SJCRH30 (cell line): ENCODE results near the gene GKN2. TPM values are rescaled to one million over a fixed set of nuclear protein-coding genes. Genes with fewer than 3 reads are reported as not detected.
"Not testable (repeated sequence)": the region's sequence is repeated elsewhere in the genome, so short reads cannot be mapped to it uniquely, and the experiment has no call there.

ENCODE experiments used
- DNase-seq, 2 experiments: peaks; one replicate each; pipeline ENCODE4 v3.0.0-alpha.2; 2015 to 2020
- H3K27ac ChIP-seq: fragments of 250-450 bp; sonication (Bioruptor Pico); 2 replicates; pipeline ENCODE4 v1.5.1; 2020; ENCODE audit warnings: mild to moderate bottlenecking, moderate library complexity
- H3K27me3 ChIP-seq: fragments of 250-450 bp; sonication (Bioruptor Pico); 2 replicates; pipeline ENCODE4 v1.5.1; 2020; ENCODE audit warnings: mild to moderate bottlenecking, moderate library complexity
- H3K36me3 ChIP-seq: fragments of 250-450 bp; sonication (Bioruptor Pico); 2 replicates; pipeline ENCODE4 v1.5.1; 2020; ENCODE audit warnings: mild to moderate bottlenecking, moderate library complexity
- H3K4me1 ChIP-seq: fragments of 250-450 bp; sonication (Bioruptor Pico); 2 replicates; pipeline ENCODE4 v1.5.1; 2020; ENCODE audit warnings: mild to moderate bottlenecking, moderate library complexity
- H3K4me3 ChIP-seq: fragments of 250-450 bp; sonication (Bioruptor Pico); 2 replicates; pipeline ENCODE4 v1.5.1; 2020; ENCODE audit warnings: mild to moderate bottlenecking, moderate library complexity
- H3K9me3 ChIP-seq: fragments of 250-450 bp; sonication (Bioruptor Pico); replicated peaks from 2 replicates; pipeline ENCODE4 v1.5.1; 2020; ENCODE audit warnings: mild to moderate bottlenecking, moderate library complexity
- total RNA-seq: library from RNA; depleted of rRNA; stranded (reverse); fragments of >200 nt; shearing (Covaris generic); gene quantifications from 2 replicates; pipeline ENCODE4 v1.2.3, GENCODE V29; 2014

The GKN2 gene
- total RNA-seq, 1 experiment from 2014 or later: not detected

DNA sequence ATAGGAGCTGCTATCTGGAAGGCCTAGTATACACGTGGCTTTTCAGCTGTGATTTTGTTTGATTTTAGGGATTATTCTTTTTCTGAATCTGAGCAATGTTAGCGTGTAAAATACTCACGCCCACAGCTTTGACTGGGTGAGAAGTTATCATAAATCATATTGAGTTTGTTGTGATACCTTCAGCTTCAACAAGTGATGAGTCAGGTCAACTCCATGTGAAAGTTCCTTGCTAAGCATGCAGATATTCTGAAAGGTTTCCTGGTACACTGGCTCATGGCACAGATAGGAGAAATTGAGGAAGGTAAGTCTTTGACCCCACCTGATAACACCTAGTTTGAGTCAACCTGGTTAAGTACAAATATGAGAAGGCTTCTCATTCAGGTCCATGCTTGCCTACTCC lies 21.6 kb upstream of the GKN2 start, which contains the start of gene GKN1:
Gene GKN1, plus strand, starts transcription at position 386 of the 400 bp plus-strand sequence. CDS start 42 bp downstream, outside the sequence.
- peaks cover 32% of the 10 kb centered on the region for H3K4me1 ChIP-seq
- no peak within 1 kb of the TSS for H3K27ac ChIP-seq
- no peaks in the 10 kb centered on the region for H3K27me3 ChIP-seq
- H3K9me3 ChIP-seq: 0 out of 2 replicates have a peak, but pooled peaks cover 2% of the 10 kb centered on the region
- no peak within 1 kb of the TSS for H3K4me3 ChIP-seq
- DNase-seq: no peak
- no peaks in the 10 kb centered on the region for H3K36me3 ChIP-seq

DNA sequence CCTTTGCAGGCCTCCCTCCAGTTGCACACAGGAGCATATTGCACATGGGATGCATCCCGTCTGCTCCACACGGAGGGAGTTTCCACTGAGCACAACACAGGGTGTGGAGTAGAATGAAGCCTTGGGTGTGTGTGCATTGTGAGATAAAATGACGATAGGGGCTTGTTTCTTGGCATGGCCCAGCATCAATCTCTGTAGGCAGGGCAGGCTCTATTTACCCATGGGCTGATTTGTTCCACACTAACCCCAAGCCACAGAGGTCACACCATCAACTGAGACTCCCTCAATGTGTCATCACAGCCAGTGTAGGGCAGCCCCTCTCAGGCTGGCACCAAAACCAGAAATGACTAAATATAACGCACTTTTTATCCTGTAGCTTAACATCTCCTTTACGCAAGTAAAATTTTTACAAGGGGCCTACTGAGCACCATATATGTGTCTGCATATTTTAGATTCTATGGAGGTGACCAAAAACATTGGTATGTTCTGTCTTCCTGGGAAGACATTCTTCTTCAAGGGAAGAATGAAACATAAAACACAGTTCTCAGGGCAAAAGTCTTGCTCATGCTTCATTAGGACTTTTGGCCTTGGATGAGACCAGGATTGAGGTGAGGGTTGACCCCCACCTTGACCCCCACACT lies 19.0 kb upstream of the GKN2 start:
- no peaks in the 10 kb centered on the region for H3K36me3 ChIP-seq
- H3K9me3 ChIP-seq: no peaks in the 10 kb centered on the region
- H3K27ac ChIP-seq: peak overlapping the region; percentile 83
- peaks cover 36% of the 10 kb centered on the region for H3K4me1 ChIP-seq
- no peak overlapping the region for H3K4me3 ChIP-seq
- DNase-seq: peak; percentile 78 to 85
- H3K27me3 ChIP-seq: no peaks in the 10 kb centered on the region

DNA sequence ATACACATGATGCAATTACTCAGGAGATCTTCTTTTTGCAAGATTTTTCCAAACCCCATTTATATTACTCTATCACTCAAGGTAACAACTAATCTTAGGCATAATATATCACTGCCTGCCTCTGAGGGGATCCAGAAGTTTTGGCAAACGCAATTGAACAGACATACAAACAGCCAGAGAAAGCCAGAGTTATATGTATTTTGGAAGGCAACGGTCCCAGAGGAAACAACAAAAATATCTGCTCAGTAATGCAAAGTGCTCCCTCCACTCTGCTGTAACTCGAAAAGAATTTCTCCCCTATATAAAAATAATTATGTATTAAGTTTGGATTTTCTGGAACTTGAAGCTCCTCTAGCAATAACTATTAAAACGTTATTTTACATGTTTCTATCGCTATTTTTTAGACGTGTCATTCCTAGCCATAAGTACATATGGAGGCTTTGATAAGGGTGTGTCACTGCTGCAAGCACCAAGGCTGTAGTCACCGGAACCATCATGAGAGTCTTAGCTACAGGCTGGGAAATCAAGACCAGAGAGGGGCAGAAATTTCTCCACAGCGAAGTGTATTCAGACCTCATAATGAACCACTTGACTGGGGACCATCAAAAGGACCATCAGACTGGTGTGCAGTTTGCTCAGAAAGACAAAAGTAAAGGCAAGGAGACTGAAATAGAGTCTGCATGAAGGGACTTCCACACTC lies 18.0 kb upstream of the GKN2 start:
- H3K9me3 ChIP-seq: no peaks in the 10 kb centered on the region
- no peaks in the 10 kb centered on the region for H3K36me3 ChIP-seq
- H3K27ac ChIP-seq: peak overlapping the region; percentile 83
- DNase-seq: no peak
- H3K27me3 ChIP-seq: no peaks in the 10 kb centered on the region
- H3K4me3 ChIP-seq: no peak overlapping the region
- H3K4me1 ChIP-seq: peaks cover 36% of the 10 kb centered on the region

DNA sequence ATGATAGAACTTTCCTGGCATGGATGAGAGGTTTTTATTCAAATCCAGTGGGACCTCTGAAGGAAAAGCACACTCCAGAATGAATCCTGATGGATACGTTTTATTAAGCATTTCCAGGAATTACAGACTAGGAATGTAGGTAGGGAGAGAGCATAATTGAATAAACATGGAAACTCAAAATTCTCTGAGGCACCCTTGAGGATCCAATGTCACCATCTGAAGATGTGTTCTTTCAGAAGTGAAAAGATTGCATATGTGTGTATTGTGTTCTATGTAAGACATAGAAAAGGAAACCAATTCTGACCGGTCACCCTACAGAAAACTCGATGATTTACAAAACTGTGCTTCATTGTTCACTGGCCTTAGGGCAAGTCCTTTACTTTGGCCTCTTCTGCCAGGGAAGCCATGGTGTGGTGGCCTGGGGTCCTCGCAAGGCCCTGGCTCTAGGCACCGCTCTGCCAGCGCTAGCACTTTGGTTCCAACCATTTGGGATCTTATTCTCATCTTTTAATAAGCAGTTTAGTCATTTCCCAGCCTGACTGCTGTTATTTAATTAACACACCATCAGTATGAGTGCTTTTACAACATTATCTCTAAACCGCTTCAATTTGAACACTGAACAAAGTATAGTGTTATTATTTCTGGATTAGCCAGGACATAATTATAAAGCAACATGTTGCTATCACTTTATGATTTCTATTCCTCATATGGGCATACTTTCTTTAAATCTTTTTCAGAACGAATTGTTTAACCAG lies 17.2 kb upstream of the GKN2 start:
- no peaks in the 10 kb centered on the region for H3K27me3 ChIP-seq
- H3K36me3 ChIP-seq: no peaks in the 10 kb centered on the region
- H3K4me1 ChIP-seq: peaks cover 32% of the 10 kb centered on the region
- H3K9me3 ChIP-seq: no peaks in the 10 kb centered on the region
- no peak for DNase-seq
- no peak overlapping the region for H3K4me3 ChIP-seq
- no peak overlapping the region; the same call in 1 of the 2 replicates for H3K27ac ChIP-seq

DNA sequence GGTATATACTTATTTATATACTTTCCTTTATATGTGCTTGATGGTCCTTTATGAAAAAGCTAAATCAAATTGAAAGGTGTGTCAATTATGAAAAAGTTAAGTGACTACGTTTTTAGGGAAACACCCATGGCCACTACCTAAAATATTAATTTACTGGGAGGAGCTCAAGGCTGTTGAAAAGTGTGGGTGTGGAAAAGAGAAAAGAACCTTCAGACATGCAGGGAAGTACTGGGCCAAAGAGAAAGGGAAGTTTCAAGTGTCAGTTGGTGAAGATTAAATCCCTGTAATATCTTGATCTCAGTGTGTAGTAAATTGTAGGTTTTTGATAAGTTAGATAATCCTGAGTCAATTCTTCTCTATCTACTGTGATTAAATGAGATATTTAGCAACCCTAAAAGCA lies 15.5 kb upstream of the GKN2 start:
- H3K36me3 ChIP-seq: no peaks in the 10 kb centered on the region
- DNase-seq: no peak
- H3K27ac ChIP-seq: no peak overlapping the region
- H3K27me3 ChIP-seq: no peaks in the 10 kb centered on the region
- no peaks in the 10 kb centered on the region for H3K9me3 ChIP-seq
- peaks cover 32% of the 10 kb centered on the region for H3K4me1 ChIP-seq
- H3K4me3 ChIP-seq: no peak overlapping the region

DNA sequence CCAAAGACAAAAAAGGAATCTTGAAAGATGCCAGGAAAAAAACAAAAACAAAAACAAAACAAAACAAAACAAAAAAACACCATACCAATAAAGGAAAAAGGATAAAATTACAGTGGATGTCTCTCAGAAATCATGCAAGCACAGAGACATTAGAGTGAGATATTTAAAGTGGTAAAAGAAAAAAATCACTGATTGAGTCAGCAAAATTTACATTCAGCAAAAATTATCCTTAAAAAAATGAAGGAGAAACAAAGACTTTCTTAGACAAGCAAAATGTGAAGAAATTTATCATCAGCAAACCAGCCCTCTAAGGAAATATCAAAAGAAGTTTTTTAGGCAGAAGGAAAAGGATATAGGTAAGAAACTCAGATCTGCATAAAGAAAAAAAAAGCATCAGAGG lies 11.6 kb upstream of the GKN2 start:
- Histone ChIP-seq H3K9me3 (no peaks in the 10 kb centered on the region), H3K4me3 (no peak overlapping the region), H3K36me3 (no peaks in the 10 kb centered on the region), H3K4me1 (peaks cover 4% of the 10 kb centered on the region; the same call in 1 of the 2 replicates), H3K27ac (no peak overlapping the region), H3K27me3 (no peaks in the 10 kb centered on the region)
- no peak for DNase-seq

DNA sequence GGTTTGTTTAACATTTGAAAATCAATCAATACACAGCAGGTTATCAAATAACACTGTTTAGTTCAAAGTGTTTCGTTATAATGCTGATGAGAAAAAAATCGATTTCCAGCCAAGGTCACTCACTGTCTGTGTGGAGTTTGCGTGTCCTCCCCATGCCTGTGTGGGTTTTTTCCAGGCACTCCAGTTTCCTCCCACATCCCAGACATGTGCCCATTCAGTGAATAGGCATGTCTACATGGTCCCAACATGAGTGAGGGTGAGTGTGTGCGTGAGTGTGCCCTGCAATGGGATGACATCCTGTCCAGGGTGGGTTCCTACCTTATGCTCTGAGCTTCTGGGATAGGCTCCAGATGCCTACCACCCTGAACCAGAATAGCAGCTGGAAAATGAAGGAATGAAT lies 8.7 kb upstream of the GKN2 start:
- DNase-seq: no peak
- Histone ChIP-seq H3K4me1 (no peaks in the 10 kb centered on the region), H3K4me3 (no peak overlapping the region), H3K9me3 (no peaks in the 10 kb centered on the region), H3K27ac (no peak overlapping the region), H3K27me3 (no peaks in the 10 kb centered on the region), H3K36me3 (no peaks in the 10 kb centered on the region)

DNA sequence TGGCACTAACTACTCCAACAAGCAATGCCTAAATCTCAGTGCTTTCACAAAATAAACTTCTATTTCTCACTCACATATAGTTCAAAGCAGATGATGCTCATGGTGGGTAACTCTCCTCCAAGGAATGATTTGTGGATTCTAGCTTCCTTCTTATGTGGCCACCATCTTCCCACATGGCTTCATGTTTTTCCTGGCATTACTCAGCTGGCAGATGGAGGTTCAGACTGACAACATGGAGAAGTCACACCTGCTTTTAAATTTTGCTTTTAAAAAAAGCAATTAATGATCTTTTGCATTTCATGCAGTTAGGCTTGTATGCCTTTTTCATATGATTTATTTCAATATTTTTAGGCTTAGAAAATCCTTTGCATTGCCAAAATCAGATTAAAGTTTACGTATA lies 6.3 kb upstream of the GKN2 start:
- no peak overlapping the region for H3K4me3 ChIP-seq
- no peak for DNase-seq
- no peak overlapping the region for H3K27ac ChIP-seq
- no peaks in the 10 kb centered on the region for H3K36me3 ChIP-seq
- no peaks in the 10 kb centered on the region for H3K9me3 ChIP-seq
- H3K4me1 ChIP-seq: no peaks in the 10 kb centered on the region
- no peaks in the 10 kb centered on the region for H3K27me3 ChIP-seq

DNA sequence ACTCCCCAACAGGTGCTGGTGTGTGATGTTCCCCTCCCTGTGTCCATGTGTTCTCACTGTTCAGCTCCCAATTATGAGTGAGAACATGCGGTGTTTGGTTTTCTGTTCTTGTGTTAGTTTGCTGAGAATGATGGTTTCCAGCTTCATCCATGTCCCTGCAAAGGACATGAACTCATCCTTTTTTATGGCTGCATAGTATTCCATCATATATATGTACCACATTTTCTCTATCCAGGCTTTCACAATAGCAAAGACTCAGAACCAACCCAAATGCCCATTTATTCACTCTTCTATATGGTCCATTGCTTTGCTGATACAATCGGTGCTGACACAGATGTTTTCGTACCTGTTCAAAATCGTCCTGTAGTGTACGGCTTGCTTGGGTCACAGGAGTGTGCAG lies 2.7 kb upstream of the GKN2 start:
- H3K27me3 ChIP-seq, H3K4me1 ChIP-seq, DNase-seq, H3K4me3 ChIP-seq, H3K36me3 ChIP-seq, H3K9me3 ChIP-seq, H3K27ac ChIP-seq: not testable (repeated sequence)

DNA sequence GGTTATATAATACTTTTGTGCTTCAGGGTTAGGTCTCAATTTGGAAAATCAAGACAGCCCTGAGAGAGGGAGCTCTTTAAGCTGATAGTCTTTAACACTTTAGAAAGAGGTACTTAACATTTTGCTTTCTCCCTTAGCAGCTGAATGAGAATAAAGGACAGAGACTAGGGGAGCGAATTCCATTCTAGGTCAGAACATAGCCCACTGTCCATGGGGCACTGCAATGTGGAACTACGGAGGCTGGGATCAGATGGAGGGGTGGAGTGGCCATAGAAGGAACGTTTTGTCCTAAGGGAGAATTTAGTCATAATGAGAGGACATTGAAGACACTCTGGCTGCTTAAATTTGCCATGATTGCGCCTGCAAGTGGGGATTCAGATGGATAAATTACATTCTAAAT lies 794 bp downstream of the GKN2 start:
- no peaks in the 10 kb centered on the region for H3K4me1 ChIP-seq
- no peak overlapping the region for H3K4me3 ChIP-seq
- H3K27ac ChIP-seq: no peak overlapping the region
- H3K36me3 ChIP-seq: no peaks in the 10 kb centered on the region
- no peaks in the 10 kb centered on the region for H3K27me3 ChIP-seq
- H3K9me3 ChIP-seq: no peaks in the 10 kb centered on the region
- no peak for DNase-seq

DNA sequence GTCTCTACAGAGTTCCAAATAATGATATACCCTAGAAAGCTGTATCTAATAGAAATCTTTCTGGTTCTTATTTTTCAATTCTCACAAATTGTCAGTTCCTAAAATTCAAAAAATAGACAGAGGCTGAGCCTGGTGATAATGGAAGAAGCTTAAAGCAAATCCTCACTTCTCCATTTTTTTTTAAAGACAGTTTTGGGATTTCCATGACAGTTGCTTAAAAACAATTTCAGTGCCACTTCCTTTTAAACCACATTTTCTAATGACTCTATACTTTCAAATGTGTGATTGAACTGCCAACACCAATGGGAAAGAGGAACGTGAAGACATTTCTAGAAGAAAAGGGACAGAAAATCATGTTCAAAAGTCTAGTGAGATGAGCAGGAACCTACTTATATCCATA lies 4.0 kb downstream of the GKN2 start:
- no peaks in the 10 kb centered on the region for H3K4me1 ChIP-seq
- H3K4me3 ChIP-seq: no peak overlapping the region
- H3K27me3 ChIP-seq: no peaks in the 10 kb centered on the region
- H3K9me3 ChIP-seq: peaks cover 7% of the 10 kb centered on the region; the same call in 1 of the 2 replicates
- H3K27ac ChIP-seq: no peak overlapping the region
- H3K36me3 ChIP-seq: no peaks in the 10 kb centered on the region
- DNase-seq: no peak

DNA sequence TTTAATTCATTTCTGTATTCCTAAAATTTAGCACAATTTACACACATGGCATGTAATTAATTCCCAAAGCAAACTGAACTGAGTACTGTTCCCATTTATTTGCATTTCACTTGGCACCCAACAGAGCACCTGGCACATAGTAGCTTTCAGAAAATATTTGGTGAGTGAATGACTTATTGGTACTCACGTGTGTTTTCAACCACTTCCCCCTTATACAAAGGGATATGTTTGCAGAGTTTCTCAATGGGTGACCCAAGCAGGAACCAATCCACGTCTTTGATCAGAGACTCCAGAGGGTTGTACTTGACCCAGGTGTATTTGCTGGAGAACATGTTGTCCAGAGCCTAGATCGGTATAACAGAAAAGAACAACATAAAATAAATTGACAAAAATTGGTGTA lies 6.6 kb downstream of the GKN2 start:
- no peaks in the 10 kb centered on the region for H3K27me3 ChIP-seq
- no peak overlapping the region for H3K4me3 ChIP-seq
- DNase-seq: no peak
- no peaks in the 10 kb centered on the region for H3K4me1 ChIP-seq
- no peaks in the 10 kb centered on the region for H3K36me3 ChIP-seq
- H3K9me3 ChIP-seq: peaks cover 7% of the 10 kb centered on the region; the same call in 1 of the 2 replicates
- no peak overlapping the region for H3K27ac ChIP-seq

DNA sequence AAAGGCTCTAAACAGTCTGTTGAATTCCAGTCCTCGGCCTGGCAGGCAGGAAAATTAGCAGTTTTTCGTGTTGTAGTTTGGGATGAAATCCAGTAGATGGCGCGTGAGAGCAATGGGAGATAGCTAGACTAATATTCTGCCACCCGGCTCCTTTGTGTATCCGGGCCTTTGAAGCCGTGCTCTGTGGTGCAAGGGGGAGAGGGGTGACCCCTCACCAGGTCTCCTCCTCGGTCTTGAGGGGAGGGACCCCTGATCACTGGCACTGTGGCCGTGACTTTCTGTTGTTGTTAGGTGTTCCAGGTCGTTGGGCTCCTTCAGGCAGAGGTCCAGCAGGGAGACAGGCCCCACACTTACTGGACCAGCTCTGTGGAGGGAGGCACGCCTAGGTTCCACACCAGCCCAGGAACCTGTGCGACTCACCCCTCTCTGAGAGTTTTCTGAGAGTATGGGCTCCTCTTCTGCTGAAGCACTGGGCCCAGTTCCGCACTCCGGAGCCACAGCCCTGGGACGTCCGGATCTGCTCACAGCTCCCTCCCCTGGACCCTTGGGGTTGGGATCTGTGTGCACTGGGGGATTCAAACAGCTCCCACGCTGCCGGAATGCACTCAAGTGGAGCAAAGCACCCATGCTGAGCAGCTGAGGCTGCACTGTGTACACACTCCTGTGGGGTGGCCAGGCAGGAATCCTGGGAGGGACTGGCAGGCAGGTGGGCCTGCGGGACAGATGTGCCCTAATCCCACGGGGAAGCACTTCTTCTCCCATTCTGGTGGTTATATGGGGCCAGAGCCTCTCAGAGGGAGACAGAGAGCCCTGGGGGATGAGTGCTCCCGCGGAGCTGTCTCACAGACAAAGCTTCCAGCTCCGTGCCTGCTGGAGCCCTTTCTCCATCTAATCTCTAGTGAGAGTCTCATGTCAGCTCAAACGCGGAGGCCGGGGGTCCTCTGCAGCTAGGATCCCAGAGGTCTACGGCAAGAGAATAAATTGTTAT lies 8.8 kb downstream of the GKN2 start:
- DNase-seq: peak; percentile 77 to 92
- Histone ChIP-seq H3K27me3 (no peaks in the 10 kb centered on the region), H3K27ac (peak overlapping the region; percentile 65), H3K4me1 (no peaks in the 10 kb centered on the region), H3K9me3 (peaks cover 8% of the 10 kb centered on the region; the same call in 1 of the 2 replicates), H3K36me3 (no peaks in the 10 kb centered on the region), H3K4me3 (peak overlapping the region; percentile 55)

DNA sequence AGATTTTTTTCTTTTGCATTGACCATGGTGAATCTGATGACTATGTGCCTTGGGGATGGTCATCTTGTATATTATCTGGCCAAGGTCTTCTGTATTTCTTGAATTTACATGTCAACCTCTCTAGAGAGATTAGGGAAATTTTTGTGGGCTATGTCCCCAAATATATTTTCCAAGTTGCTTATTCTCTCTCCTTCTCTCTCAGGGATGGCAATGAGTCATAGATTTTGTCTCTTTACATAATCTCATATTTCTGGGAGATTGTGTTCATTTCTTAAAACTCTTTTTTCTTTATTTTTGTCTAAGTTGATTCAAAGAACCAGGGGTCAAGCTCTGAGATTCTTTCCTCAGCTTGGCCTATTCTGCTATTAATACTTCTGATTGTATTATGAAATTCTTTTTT lies 9.9 kb downstream of the GKN2 start:
- no peaks in the 10 kb centered on the region for H3K4me1 ChIP-seq
- no peak for DNase-seq
- H3K27me3 ChIP-seq: no peaks in the 10 kb centered on the region
- no peak overlapping the region for H3K27ac ChIP-seq
- no peaks in the 10 kb centered on the region for H3K36me3 ChIP-seq
- H3K9me3 ChIP-seq: peaks cover 10% of the 10 kb centered on the region; the same call in 1 of the 2 replicates
- H3K4me3 ChIP-seq: no peak overlapping the region
